ENCODE results near the gene SMG6. TPM values are rescaled to one million over a fixed set of nuclear protein-coding genes. Genes with fewer than 3 reads are reported as not detected.

Gene SMG6
- total and polyA plus RNA-seq, 2 of the 8 experiments (the other 6 are each of a cell fraction or from before 2014, with no cell fraction given), result 18.5 to 25.2 TPM

DNA sequence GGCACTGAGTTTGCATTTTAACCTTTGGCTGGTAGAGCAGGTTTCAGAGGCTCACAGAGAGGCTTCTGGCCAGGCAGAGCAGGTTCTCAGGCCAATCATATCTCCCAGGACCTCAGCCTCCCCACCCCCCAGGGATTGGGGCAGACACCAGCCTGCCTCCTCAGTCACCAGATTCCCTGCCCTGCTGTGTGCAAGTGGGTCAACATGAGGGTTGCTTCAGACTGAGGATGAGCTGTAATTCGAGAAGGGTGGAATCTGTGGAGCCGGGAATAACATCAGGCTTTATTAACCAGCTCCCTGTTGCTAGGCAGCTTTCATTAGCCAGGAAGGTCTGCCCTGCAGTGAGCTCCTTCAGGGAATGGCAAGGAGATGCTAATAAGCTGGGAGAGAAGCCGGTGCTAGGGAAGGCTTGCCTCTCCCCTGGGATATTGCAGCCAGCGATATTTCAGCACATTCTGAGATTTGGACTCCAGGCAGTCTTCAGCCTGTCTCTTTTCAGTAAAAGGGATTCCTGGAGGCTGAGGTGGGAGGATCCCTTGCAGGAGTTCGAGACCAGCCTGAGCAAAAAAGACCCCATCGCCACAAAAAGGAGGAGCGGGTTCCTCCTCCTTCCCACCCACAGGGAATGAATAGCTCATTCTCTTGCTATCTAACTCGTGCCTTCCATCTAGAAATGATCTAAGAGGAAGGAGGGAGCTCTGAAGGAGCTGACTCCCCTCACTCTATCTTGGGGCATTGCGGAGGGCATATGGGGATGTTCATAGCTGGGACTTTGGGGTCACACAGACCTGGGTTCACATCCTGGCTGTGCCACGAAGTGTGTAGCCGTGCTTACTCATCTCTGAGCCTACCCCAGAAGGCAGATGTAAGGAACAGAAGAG lies 44.5 kb upstream of the SMG6 start:
- Histone ChIP-seq H3K4me1 (replicated peaks in 1 of 4; ENCODE audit: control insufficient read depth in 3 of 4, insufficient read depth in 4 of 4, low read length in 3 of 4) (peaks cover 4 to 21% (median 7%) of the 10 kb centered on the region in 4 experiments), H3K9me3 (ENCODE audit: insufficient read depth in 2 of 2, low read depth in 1 of 2, low read length in 1 of 2) (no peaks in the 10 kb centered on the region), H3K79me2 (ENCODE audit: control insufficient read depth in 1 of 2, insufficient read depth in 2 of 2, low read length in 2 of 2) (no peaks in the 10 kb centered on the region), H4K8ac (ENCODE audit: extremely low read depth, insufficient read depth, low read length) (no peak overlapping the region), H4K5ac (ENCODE audit: insufficient read length, low read depth, low read length) (peak overlapping the region; percentile 73), H3K9ac (replicated peaks in 1 of 4; ENCODE audit: extremely low read depth in 1 of 4, low read depth in 3 of 4, low read length in 3 of 4) (peak overlapping the region in 3 of 4 experiments; percentile 47 to 58 (median 52); a peak in 6 of 7 replicates), H3K18ac (ENCODE audit: extremely low read depth, low read length) (peak overlapping the region; percentile 72), H3K4ac (replicated peaks; ENCODE audit: insufficient read length, low read depth, low read length) (peak overlapping the region; percentile 25), H2BK12ac (ENCODE audit: low read depth, low read length) (peak overlapping the region; percentile 91), H2BK120ac (replicated peaks; ENCODE audit: low read depth, low read length) (peak overlapping the region; percentile 59), H3K23me2 (ENCODE audit: low read depth, low read length) (0 out of 2 replicates have a peak, but pooled peaks cover 6% of the 10 kb centered on the region), H2AK5ac (ENCODE audit: low read depth, low read length) (peak overlapping the region; percentile 79), H3K4me2 (ENCODE audit: insufficient read depth in 1 of 2, low read depth in 2 of 2, low read length in 2 of 2) (peak overlapping the region; percentile 81 to 90), H3K27ac (ENCODE audit: low read depth, low read length) (peak overlapping the region; percentile 89), H3K79me1 (ENCODE audit: low read depth, low read length) (peaks cover 3% of the 10 kb centered on the region; the same call in 1 of the 2 replicates), H2BK5ac (ENCODE audit: low read depth, low read length) (peak overlapping the region; percentile 69), H3K14ac (ENCODE audit: insufficient read length) (no peak overlapping the region), H4K91ac (replicated peaks; ENCODE audit: insufficient read length, low read length) (peak overlapping the region; percentile 59), H3K23ac (ENCODE audit: insufficient read length) (no peak overlapping the region), H2AFZ (ENCODE audit: low read length) (peak overlapping the region; percentile 14; the same call in 1 of the 2 replicates), H3K4me3 (ENCODE audit: extremely low read depth in 1 of 4, insufficient read depth in 2 of 4, low read depth in 3 of 4, low read length in 4 of 4) (peak overlapping the region in 3 of 4 experiments; percentile 22 to 48 (median 37); a peak in 5 of 8 replicates), H3K27me3 (replicated peaks in 1 of 4; ENCODE audit: control insufficient read depth in 3 of 4, extremely low read depth in 1 of 4, insufficient read depth in 3 of 4, low read length in 3 of 4) (no peaks in the 10 kb centered on the region), H3K36me3 (ENCODE audit: control insufficient read depth in 2 of 4, insufficient read depth in 4 of 4, low read length in 3 of 4) (peaks cover 0 to 12% (median 2%) of the 10 kb centered on the region in 4 experiments; a peak in 3 of 8 replicates), H2BK15ac (ENCODE audit: low read length) (no peak overlapping the region), H4K20me1 (replicated peaks in 1 of 2; ENCODE audit: control insufficient read depth in 1 of 2, insufficient read depth in 2 of 2, low read length in 2 of 2) (no peaks in the 10 kb centered on the region), H3K56ac (replicated peaks; ENCODE audit: insufficient read length, low read depth, low read length) (peak overlapping the region; percentile 3), H2BK20ac (ENCODE audit: low read length) (peak overlapping the region; percentile 6)
- peak; percentile 83 to 89 for DNase-seq (ENCODE audit: low read depth in 1 of 2, low spot score in 2 of 2)
- POLR2A ChIA-PET (ENCODE audit: partially characterized antibody), result interaction anchor here (0.7 to 5.2 kb wide), 19 partner anchors 10 to 293 kb away, joined by 3 to 148 read pairs (median 4); partner anchors contain the start of genes HIC1, SGSM2 and TSR1
- CTCF ChIA-PET (ENCODE audit: partially characterized antibody), result interaction anchor here (1.2 to 5.0 kb wide), 10 partner anchors 10 to 373 kb away, joined by 3 to 34 read pairs (median 6); partner anchors contain the start of genes HIC1, SGSM2 and TSR1
- 20% methylated on average over 11 of the region's 11 CpGs; no CpG with 5 or more reads in 1 of the 2 experiments for WGBS, 2 experiments (ENCODE audit: extremely low coverage in 1 of 2, insufficient coverage in 1 of 2, insufficient read length in 1 of 2, insufficient replicate concordance in 2 of 2, low coverage in 1 of 2, low lambda C conversion rate in 2 of 2, missing lambda C conversion rate in 1 of 2)
- FAIRE-seq, result peak; percentile 100
- TF ChIP-seq SIN3A (conservative IDR thresholded peaks at IDR 0.05 in 1 of 2, IDR thresholded peaks at IDR 0.05 in 1 of 2; ENCODE audit: low read depth in 1 of 2, low read length in 2 of 2), result no peak; a peak in 1 of 4 replicates
- peak in 1 of 2 experiments; percentile 37; a peak in 1 of 4 replicates for TF ChIP-seq HDAC2 (IDR thresholded peaks at IDR 0.05; ENCODE audit: borderline replicate concordance in 1 of 2, low read depth in 2 of 2, low read length in 2 of 2)
- 0 out of 2 replicates have a peak, but pooled peaks have one; percentile 21 for TF ChIP-seq CREB1 (IDR thresholded peaks at IDR 0.05)
- no peak for TF ChIP-seq SRF (IDR thresholded peaks at IDR 0.05; ENCODE audit: low read depth, low read length)
- peak; percentile 29; the same call in 1 of the 2 replicates for TF ChIP-seq SP4 (IDR thresholded peaks at IDR 0.05; ENCODE audit: low read length)
- TF ChIP-seq TAF7 (optimal IDR thresholded peaks at IDR 0.05; ENCODE audit: borderline replicate concordance, low read depth, low read length), result peak; percentile 70
- peak; percentile 82; the same call in 1 of the 2 replicates for TF ChIP-seq SP1 (IDR thresholded peaks at IDR 0.05; ENCODE audit: low read depth, low read length)
- TF ChIP-seq JUND (IDR thresholded peaks at IDR 0.05; ENCODE audit: low read length), result no peak
- peak; percentile 11 for TF ChIP-seq KDM4A (IDR thresholded peaks at IDR 0.05; ENCODE audit: low read depth, low read length, severe bottlenecking)
- TF ChIP-seq JUN (IDR thresholded peaks at IDR 0.05; ENCODE audit: low read depth, low read length), result no peak
